ENCODE data around the gene CYTH2.
"Not testable (repeated sequence)": the region's sequence is repeated elsewhere in the genome, so short reads cannot be mapped to it uniquely, and the experiment has no call there.

CYTH2 gene

DNA sequence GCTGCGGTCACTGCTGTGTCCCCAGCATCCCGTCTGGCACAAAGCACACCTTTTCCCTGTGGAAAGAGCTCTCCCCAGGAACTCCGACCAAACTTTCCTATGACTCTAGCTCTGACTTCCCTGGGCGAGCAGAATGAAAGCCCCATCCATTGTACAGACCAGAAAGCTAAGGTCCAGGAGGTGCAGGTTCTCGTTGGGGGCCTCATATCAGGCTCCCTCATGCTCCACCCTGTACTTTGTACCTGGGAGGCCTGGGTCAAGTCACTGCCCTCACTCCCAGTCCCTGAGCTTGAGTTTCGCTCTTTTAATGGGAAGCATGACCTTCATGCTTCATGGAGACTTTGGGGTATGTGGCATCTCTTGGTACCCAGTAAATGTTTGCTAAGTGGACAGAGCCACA, 18.4 kb downstream of the CYTH2 start:
- TF ChIP-seq, protein P1, sequence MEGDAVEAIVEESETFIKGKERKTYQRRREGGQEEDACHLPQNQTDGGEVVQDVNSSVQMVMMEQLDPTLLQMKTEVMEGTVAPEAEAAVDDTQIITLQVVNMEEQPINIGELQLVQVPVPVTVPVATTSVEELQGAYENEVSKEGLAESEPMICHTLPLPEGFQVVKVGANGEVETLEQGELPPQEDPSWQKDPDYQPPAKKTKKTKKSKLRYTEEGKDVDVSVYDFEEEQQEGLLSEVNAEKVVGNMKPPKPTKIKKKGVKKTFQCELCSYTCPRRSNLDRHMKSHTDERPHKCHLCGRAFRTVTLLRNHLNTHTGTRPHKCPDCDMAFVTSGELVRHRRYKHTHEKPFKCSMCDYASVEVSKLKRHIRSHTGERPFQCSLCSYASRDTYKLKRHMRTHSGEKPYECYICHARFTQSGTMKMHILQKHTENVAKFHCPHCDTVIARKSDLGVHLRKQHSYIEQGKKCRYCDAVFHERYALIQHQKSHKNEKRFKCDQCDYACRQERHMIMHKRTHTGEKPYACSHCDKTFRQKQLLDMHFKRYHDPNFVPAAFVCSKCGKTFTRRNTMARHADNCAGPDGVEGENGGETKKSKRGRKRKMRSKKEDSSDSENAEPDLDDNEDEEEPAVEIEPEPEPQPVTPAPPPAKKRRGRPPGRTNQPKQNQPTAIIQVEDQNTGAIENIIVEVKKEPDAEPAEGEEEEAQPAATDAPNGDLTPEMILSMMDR (conservative IDR thresholded peaks at IDR 0.05; ENCODE audit: control insufficient read depth, insufficient read depth, low read depth, low read length) = no peak
- H3K4me3 ChIP-seq (ENCODE audit: control insufficient read depth, low read depth, low read length) = no peak overlapping the region
- no peak for DNase-seq (ENCODE audit: low read depth)

DNA sequence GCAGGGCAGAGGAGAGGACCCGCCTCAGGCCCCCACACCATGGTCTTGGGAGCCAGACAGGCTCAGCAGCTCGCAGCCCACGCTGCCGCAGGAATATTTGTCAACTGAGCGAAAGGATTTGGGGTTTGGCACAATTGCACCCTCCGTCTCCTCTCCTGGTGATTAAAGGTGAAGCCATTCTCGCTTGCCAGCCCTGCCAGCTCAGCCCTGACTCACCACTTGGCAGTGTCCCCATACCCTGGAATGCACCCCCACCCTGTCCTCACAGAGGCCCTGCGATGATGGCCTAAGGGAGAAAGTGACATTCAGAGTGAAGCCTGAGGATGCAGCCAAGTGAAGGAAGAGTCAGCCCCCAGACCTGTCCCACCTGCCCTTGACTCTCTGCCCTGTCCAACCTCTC, 18.8 kb downstream of the CYTH2 start:
- peak; percentile 73 for DNase-seq (ENCODE audit: low read depth)
- no peak overlapping the region for H3K4me3 ChIP-seq (ENCODE audit: control insufficient read depth, low read depth, low read length)
- TF ChIP-seq, protein P1 (conservative IDR thresholded peaks at IDR 0.05; ENCODE audit: control insufficient read depth, insufficient read depth, low read depth, low read length) = no peak

DNA sequence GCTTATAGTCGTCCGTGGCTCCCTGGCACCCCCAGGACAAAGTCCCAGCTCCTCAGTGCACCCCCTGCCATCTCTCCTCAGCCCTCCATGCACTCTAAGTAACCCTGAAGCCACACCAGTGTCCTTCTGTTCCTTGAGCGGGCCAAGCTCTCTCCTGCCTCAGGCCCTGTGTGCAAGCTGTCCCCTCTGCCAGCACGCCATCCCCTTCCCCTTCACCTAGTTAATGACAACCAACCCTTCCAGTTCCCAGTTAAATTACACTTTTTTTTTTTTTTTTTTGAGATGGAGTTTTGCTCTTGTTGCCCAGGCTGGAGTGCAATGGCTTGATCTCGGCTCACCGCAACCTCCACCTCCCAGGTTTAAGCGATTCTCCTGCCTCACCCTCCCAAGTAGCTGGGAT, 19.3 kb downstream of the CYTH2 start:
- not testable (repeated sequence) for H3K4me3 ChIP-seq (ENCODE audit: control insufficient read depth, low read depth, low read length); DNase-seq (ENCODE audit: low read depth)

DNA sequence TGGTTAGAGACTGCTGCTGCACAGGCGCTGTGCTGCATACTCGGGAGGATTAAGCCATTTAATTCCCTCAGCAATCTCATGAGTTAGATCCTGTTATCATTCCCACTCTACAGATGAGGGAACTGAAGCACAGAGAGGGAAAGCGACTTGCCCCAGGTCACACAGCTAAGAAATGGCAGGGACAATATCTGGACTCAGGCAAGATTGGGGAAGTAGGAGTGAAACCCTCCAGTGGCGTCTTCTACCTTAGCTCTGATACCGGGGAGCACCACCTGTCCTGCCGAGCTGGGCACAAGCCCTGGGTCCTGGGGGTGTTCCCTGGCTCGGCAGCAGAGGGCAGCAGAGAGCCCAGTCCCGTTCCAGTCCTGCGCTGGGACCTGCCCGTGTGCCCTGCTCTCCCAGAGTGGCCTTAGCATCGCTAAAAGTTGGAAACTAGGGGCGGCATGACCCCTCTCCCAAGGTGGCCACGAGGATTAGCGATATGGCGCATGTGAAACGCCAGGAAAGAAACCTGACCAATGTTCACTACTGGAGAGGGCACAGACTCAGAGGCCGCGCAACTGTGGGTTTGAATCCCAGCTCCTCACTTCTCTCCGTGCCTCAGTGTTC, 20.5 kb downstream of the CYTH2 start:
- TF ChIP-seq, protein P1 (conservative IDR thresholded peaks at IDR 0.05; ENCODE audit: control insufficient read depth, insufficient read depth, low read depth, low read length) = peak; percentile 91
- no peak overlapping the region for H3K4me3 ChIP-seq (ENCODE audit: control insufficient read depth, low read depth, low read length)
- DNase-seq (ENCODE audit: low read depth) = peak; percentile 50

DNA sequence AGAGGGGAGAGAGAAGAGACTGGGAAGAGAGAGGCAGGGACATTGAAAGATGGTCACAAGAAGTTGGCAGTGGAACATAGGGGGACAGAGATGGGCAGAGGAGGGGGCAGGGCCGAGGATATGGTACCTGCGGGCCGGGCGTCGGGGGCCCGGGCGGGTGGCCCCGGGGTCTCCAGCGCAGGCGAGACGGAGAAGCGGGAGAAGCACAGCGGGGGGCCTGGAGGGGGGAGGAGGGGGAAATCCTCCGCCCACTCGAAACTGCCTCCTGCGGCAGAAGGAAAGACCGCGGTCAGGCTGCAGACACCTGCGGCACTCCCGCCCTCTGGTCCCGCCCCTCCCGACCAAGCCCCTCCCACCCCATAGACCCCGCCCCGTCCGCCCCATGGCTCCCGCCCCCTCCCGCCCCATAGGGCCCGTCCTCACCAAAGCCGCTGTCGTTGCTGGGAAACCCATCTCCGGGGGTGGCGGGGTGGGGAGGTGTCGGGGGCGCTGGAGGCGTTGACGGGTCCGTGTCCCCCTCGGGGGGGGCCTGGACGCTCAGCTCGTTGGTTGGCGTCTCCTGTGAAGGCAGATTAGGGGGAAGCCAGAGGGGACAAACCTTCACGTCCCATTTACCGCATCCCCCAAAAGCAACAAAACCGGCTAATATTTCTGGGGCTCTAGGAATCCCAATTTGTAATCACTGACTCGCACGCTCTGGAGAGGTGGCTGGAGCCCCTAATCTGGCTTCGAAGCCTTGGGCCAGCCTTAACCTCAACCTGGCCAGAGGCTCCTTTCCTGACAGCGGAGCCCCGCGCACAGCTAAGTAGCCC, 22.0 kb downstream of the CYTH2 start:
- no peak overlapping the region for H3K4me3 ChIP-seq (ENCODE audit: control insufficient read depth, low read depth, low read length)
- DNase-seq (ENCODE audit: low read depth) = no peak
- TF ChIP-seq, protein P1 (conservative IDR thresholded peaks at IDR 0.05; ENCODE audit: control insufficient read depth, insufficient read depth, low read depth, low read length) = no peak

DNA sequence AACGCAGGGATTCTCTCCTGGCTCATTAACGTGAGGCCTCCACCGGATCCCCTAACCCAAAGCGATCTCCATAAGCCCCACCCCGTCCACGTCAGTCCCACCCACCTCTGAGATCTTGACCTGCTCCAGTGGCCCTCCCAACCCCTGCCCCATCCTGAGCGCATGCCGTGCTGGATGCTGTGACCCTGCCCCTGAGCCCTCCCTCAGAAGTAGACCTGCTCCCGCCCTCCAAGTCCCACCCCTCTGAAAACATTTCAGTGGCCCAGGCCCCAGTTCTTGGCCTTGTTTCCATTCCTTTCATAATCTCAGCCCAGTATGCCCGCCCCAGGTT, 22.6 kb downstream of the CYTH2 start:
- no peak for DNase-seq (ENCODE audit: low read depth)
- no peak overlapping the region for H3K4me3 ChIP-seq (ENCODE audit: control insufficient read depth, low read depth, low read length)
- TF ChIP-seq, protein P1 (conservative IDR thresholded peaks at IDR 0.05; ENCODE audit: control insufficient read depth, insufficient read depth, low read depth, low read length) = no peak

DNA sequence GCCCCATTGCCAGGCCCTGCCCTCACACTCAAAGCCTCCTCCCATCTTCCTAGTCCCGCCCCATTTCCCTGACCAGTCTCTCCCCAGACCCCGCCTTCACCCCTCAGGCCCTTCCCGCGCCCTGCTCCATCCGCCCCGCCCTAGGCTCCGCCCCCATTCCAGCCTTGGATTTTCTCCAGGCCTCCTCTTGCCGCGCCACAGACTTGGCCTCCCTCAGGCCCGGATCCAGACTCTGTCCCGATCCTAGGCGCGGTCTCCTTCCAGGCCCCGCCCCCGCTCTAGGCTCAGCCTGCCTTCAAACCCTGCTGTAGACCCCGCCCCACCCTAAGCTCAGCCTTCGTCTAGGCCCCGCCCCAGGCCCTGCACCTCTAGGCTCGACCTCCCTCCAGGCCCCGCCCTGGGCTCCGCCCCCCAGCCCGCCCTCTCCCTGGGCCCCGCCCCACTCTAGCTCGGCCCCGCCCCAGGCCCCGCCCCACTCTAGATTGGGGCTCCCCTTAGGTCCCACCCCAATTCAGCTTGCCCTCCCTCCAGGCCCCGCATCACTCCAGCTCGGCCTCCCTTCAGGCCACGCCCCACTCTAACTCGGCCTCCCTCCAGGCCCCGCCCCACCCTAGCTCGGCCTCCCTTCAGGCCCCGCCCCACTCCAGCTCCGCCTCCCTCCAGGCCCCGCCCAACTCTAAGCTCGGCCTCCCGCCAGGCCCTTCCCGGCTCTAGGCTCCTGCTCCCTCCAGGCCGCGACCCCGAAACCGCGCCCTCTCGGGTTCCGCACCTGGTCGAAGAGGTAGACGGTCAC, 24.0 kb downstream of the CYTH2 start:
- peak overlapping the region; percentile 52 for H3K4me3 ChIP-seq (ENCODE audit: control insufficient read depth, low read depth, low read length)
- peak; percentile 96 for DNase-seq (ENCODE audit: low read depth)
- TF ChIP-seq, protein P1 (conservative IDR thresholded peaks at IDR 0.05; ENCODE audit: control insufficient read depth, insufficient read depth, low read depth, low read length) = no peak
